B cell (primary cell): ENCODE data around the gene GLP2R. TPM values are rescaled to one million over a fixed set of nuclear protein-coding genes. Genes with fewer than 3 reads are reported as not detected.

Source experiments
- ATAC-seq: fragments of 200-7000 bp; cut with Tn5 transposase; one replicate; pipeline ENCODE4 v1.10.0; 2021; ENCODE audit warnings: low read depth, mild to moderate bottlenecking, moderate number of reproducible peaks, moderate library complexity
- CTCF ChIA-PET: fragments of 350-600 bp; sonication (Branson Sonifier 250); formaldehyde crosslinking; loops from one replicate; lab custom pipeline; 2021; ENCODE audit warnings: antibody characterized with exemption, inconsistent platforms; lab: Charles Lee
- POLR2A ChIA-PET: fragments of 350-600 bp; sonication (Branson Sonifier 250); formaldehyde crosslinking; loops from one replicate; lab custom pipeline; 2021; ENCODE audit warnings: antibody characterized with exemption; lab: Charles Lee
- DNase-seq: peaks from one replicate; pipeline ENCODE4 v3.0.0; 2013
- H2AFZ ChIP-seq: 2 replicates; pipeline ENCODE4 v1.6.1; 2012; ENCODE audit warnings: mild to moderate bottlenecking, low read depth, low read length; ENCODE audit not compliant: insufficient read depth, poor library complexity, severe bottlenecking
- H3K27ac ChIP-seq, 2 donors: 1 replicate in 1 of 2; 2 replicates in 1 of 2; pipeline ENCODE4 v1.5.1; 2012 to 2013; ENCODE audit warnings: low read length in 2 of 2, mild to moderate bottlenecking in 2 of 2, moderate library complexity in 1 of 2
- H3K27me3 ChIP-seq, 4 experiments: fragments of 200-600 bp in 1 of 4; sonication (generic) in 1 of 4; replicated peaks in 1 of 4; 1 replicate in 2 of 4; 2 replicates in 2 of 4; pipeline versions ENCODE4 v1.6.1 to v1.7.0; 2013 to 2016; ENCODE audit warnings: low read length in 3 of 4, mild to moderate bottlenecking in 2 of 4, mixed read lengths in 1 of 4, moderate library complexity in 1 of 4; ENCODE audit not compliant: insufficient read depth in 4 of 4, control insufficient read depth in 3 of 4; ENCODE audit errors: control extremely low read depth in 1 of 4
- H3K36me3 ChIP-seq, 2 experiments: replicated peaks in 1 of 2; 1 replicate in 1 of 2; 2 replicates in 1 of 2; pipeline versions ENCODE4 v1.6.1 to v1.7.1; 2013; ENCODE audit warnings: low read length in 1 of 2; ENCODE audit not compliant: insufficient read depth in 2 of 2, control insufficient read depth in 1 of 2; ENCODE audit errors: control extremely low read depth in 1 of 2, extremely low read depth in 1 of 2
- H3K4me1 ChIP-seq, 2 donors: fragments of 200-600 bp in 1 of 2; sonication (generic) in 1 of 2; 1 replicate in 1 of 2; 2 replicates in 1 of 2; pipeline versions ENCODE4 v1.5.1 to v1.6.1; 2013 to 2017; ENCODE audit warnings: low read length in 2 of 2; ENCODE audit not compliant: control insufficient read depth in 2 of 2, insufficient read depth in 2 of 2
- H3K4me2 ChIP-seq: replicated peaks from 2 replicates; pipeline ENCODE3; 2012; ENCODE audit warnings: mild to moderate bottlenecking, low read depth, low read length; ENCODE audit not compliant: poor library complexity, severe bottlenecking
- H3K4me3 ChIP-seq, 5 experiments: fragments of 200-600 bp in 1 of 5; sonication (generic) in 1 of 5; 1 replicate in 3 of 5; 2 replicates in 2 of 5; pipeline versions ENCODE4 v1.5.1 to v1.7.0; 2011 to 2016; ENCODE audit warnings: low read length in 4 of 5, mild to moderate bottlenecking in 4 of 5, low read depth in 2 of 5, control low read depth in 1 of 5, moderate library complexity in 1 of 5; ENCODE audit not compliant: insufficient read depth in 1 of 5; ENCODE audit errors: control extremely low read depth in 1 of 5, extremely low read depth in 1 of 5
- H3K79me2 ChIP-seq: fragments of 200-600 bp; sonication (generic); one replicate; pipeline ENCODE4 v1.6.0; 2016; ENCODE audit warnings: low read length; ENCODE audit not compliant: control insufficient read depth, insufficient read depth
- H3K9ac ChIP-seq: fragments of 200-600 bp; sonication (generic); 2 replicates; pipeline ENCODE4 v1.6.1; 2017; ENCODE audit warnings: mild to moderate bottlenecking, low read length, moderate library complexity
- H3K9me3 ChIP-seq, 3 donors: one replicate each; pipeline versions ENCODE4 v1.6.1 to v1.7.1; 2013; ENCODE audit warnings: low read length in 2 of 3; ENCODE audit not compliant: control insufficient read depth in 2 of 3, insufficient read depth in 1 of 3; ENCODE audit errors: control extremely low read depth in 1 of 3
- H4K20me1 ChIP-seq: 2 replicates; pipeline ENCODE4 v1.6.0; 2012; ENCODE audit warnings: mild to moderate bottlenecking, low read length; ENCODE audit not compliant: insufficient read depth, control insufficient read depth, poor library complexity, severe bottlenecking
- H3K27ac Mint-ChIP-seq: one replicate; pipeline ENCODE4 v1.8.0; 2021; ENCODE audit warnings: mixed read lengths
- H3K27me3 Mint-ChIP-seq: one replicate; pipeline ENCODE4 v1.8.0; 2021; ENCODE audit warnings: mixed read lengths
- H3K4me1 Mint-ChIP-seq: one replicate; pipeline ENCODE4 v1.8.0; 2021; ENCODE audit warnings: mixed read lengths
- H3K4me3 Mint-ChIP-seq: one replicate; pipeline ENCODE4 v1.8.0; 2021; ENCODE audit warnings: mixed read lengths
- H3K9me3 Mint-ChIP-seq: one replicate; pipeline ENCODE4 v1.8.0; 2022; ENCODE audit warnings: mixed read lengths; ENCODE audit not compliant: insufficient read depth
- EZH2 ChIP-seq: IDR thresholded peaks from 2 replicates; pipeline ENCODE4 v1.6.1; 2012; ENCODE audit warnings: borderline replicate concordance, low read depth, mild to moderate bottlenecking, moderate library complexity, low read length; ENCODE audit not compliant: insufficient read depth, poor library complexity, severe bottlenecking
- WGBS: methylation state at CpG from one replicate; pipeline ENCODE4 v1.1.5; 2013; ENCODE audit warnings: missing lambda C conversion rate; ENCODE audit not compliant: insufficient coverage; 5-methylcytosine and 5-hydroxymethylcytosine counted together
- intact Hi-C: fragments of 100-400 bp; cut with micrococcal nuclease; formaldehyde crosslinking; loops from one replicate; pipeline ENCODE4 v1.10.0; 2022
- polyA plus RNA-seq: library from polyadenylated mRNA; depleted of rRNA; stranded (reverse); fragments of >200 nt; gene quantifications from 2 replicates; pipeline ENCODE4 v1.2.3, GENCODE V29; 2012
- total RNA-seq, 2 donors: library from RNA; stranded (reverse); fragments of 120-200 nt in 1 of 2; gene quantifications; 1 replicate in 1 of 2; 2 replicates in 1 of 2; pipeline versions ENCODE4 v1.2.3 to v1.2.4, GENCODE V29; 2013 to 2022
- TF ChIP-seq, protein P1 (sequence below): fragments of 200-600 bp; IDR thresholded peaks from one replicate; pipeline ENCODE4 v1.8.0; 2022; ENCODE audit warnings: antibody characterized with exemption, mild to moderate bottlenecking

GLP2R gene
- total and polyA plus RNA-seq, 2 donors (not counting 1 experiment from before 2014, with no cell fraction given) = not detected

DNA sequence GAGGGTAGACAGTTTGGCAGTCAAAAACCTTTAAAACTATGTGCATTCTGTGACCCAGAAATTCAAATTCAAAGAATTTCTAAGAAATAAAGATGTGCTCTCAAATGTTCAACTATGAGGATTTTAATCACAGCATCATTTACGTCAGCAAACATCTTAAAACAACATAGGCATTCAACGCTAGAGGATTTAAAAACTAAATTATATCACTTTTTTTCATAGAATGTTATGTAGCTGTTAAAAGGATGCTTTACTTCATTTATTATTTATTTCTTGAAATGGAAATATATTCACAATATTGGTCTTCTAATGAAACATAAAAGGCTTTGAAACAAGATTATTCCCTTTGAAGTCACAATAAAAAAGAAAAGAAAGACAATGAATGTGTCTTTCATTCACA is 3.6 kb downstream of the GLP2R start:
- no peak for DNase-seq

DNA sequence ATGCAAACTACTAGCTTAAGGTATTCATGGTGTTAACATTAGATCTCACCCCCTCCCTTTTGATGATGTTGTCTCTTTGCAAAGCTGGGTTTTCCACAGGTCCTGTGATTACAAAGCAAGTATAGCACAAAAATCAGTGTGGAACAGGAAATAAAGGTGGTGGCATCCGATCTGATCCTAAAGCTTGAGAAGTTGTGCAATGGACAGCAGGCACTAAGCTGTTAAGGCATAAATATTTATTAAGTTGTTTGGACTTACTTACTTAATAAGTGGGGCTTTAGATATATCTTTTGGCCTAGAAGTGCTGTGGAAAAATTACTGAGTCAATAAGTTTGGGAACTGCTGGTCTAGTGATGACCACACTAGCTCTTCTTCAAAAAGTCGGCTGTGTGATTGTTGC is 5.0 kb downstream of the GLP2R start:
- H3K27me3 ChIP-seq = no peaks in the 10 kb centered on the region
- no peaks in the 10 kb centered on the region for H4K20me1 ChIP-seq
- H2AFZ ChIP-seq = no peak overlapping the region
- no peaks in the 10 kb centered on the region for H3K4me1 ChIP-seq
- H3K9ac ChIP-seq = no peak overlapping the region
- H3K79me2 ChIP-seq = no peaks in the 10 kb centered on the region
- H3K9me3 ChIP-seq = peaks cover 0 to 3% (median 0%) of the 10 kb centered on the region in 3 donors
- H3K9me3 Mint-ChIP-seq = no peaks in the 10 kb centered on the region
- ChIA-PET CTCF (no interaction called here), POLR2A (no interaction called here)
- DNase-seq (no peak), ATAC-seq (no peak)
- intact Hi-C loops = no loop called here
- H3K4me3 ChIP-seq = no peak overlapping the region
- H3K4me2 ChIP-seq = no peak overlapping the region
- H3K36me3 ChIP-seq = no peaks in the 10 kb centered on the region
- no peak overlapping the region for H3K27ac ChIP-seq
- H3K4me1 Mint-ChIP-seq = no peaks in the 10 kb centered on the region
- peaks cover 8% of the 10 kb centered on the region for H3K27me3 Mint-ChIP-seq
- no peak overlapping the region for H3K27ac Mint-ChIP-seq
- no peak for TF ChIP-seq EZH2
- TF ChIP-seq, protein P1, sequence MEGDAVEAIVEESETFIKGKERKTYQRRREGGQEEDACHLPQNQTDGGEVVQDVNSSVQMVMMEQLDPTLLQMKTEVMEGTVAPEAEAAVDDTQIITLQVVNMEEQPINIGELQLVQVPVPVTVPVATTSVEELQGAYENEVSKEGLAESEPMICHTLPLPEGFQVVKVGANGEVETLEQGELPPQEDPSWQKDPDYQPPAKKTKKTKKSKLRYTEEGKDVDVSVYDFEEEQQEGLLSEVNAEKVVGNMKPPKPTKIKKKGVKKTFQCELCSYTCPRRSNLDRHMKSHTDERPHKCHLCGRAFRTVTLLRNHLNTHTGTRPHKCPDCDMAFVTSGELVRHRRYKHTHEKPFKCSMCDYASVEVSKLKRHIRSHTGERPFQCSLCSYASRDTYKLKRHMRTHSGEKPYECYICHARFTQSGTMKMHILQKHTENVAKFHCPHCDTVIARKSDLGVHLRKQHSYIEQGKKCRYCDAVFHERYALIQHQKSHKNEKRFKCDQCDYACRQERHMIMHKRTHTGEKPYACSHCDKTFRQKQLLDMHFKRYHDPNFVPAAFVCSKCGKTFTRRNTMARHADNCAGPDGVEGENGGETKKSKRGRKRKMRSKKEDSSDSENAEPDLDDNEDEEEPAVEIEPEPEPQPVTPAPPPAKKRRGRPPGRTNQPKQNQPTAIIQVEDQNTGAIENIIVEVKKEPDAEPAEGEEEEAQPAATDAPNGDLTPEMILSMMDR = no peak
- H3K4me3 Mint-ChIP-seq = no peak overlapping the region
- 75% methylated on average over 1 of the region's 2 CpGs for WGBS

More for the DNA sequence above, 3.6 kb downstream of the GLP2R start:
- no peaks in the 10 kb centered on the region for H3K9me3 Mint-ChIP-seq
- POLR2A ChIA-PET = no interaction called here
- H3K4me3 Mint-ChIP-seq = no peak overlapping the region
- no peaks in the 10 kb centered on the region for H3K4me1 Mint-ChIP-seq
- Histone ChIP-seq H3K9me3 (peaks cover 0 to 3% (median 0%) of the 10 kb centered on the region in 3 donors), H3K27ac (no peak overlapping the region), H4K20me1 (no peaks in the 10 kb centered on the region), H2AFZ (no peak overlapping the region), H3K27me3 (peaks cover 0 to 1% (median 0%) of the 10 kb centered on the region in 4 experiments), H3K4me2 (no peak overlapping the region), H3K9ac (no peak overlapping the region), H3K79me2 (no peaks in the 10 kb centered on the region), H3K4me3 (no peak overlapping the region), H3K4me1 (no peaks in the 10 kb centered on the region), H3K36me3 (no peaks in the 10 kb centered on the region)
- H3K27me3 Mint-ChIP-seq = peaks cover 8% of the 10 kb centered on the region
- WGBS = no CpG with 5 or more reads among the region's 2 CpGs
- intact Hi-C loops = no loop called here
- TF ChIP-seq EZH2 = no peak
- TF ChIP-seq, protein P1 = no peak
- ATAC-seq = no peak
- no peak overlapping the region for H3K27ac Mint-ChIP-seq
- CTCF ChIA-PET = no interaction called here
